Activated naive CD4-positive, alpha-beta T cell treated with anti-CD3 and anti-CD28 coated beads, Interleukin-2, amount 10 ng/mL, durations not matched to agents 7 days and 5 days (primary cell): ENCODE data around the gene GNAI2.
"Not testable (repeated sequence)": the region's sequence is repeated elsewhere in the genome, so short reads cannot be mapped to it uniquely, and the experiment has no call there.

ENCODE experiments used
- CTCF ChIA-PET: fragments of 350-600 bp; sonication (Branson Sonifier 250); formaldehyde crosslinking; loops from one replicate; lab custom pipeline; 2021; ENCODE audit warnings: antibody characterized with exemption; lab: Charles Lee
- DNase-seq: peaks from one replicate; pipeline ENCODE4 v3.0.0-alpha.2; 2020
- H3K27ac Mint-ChIP-seq: one replicate; pipeline ENCODE4 v1.8.0; 2021; ENCODE audit warnings: mild to moderate bottlenecking, moderate library complexity, mixed read lengths
- H3K27me3 Mint-ChIP-seq: one replicate; pipeline ENCODE4 v1.8.0; 2021; ENCODE audit warnings: mild to moderate bottlenecking, mixed read lengths
- H3K36me3 Mint-ChIP-seq: one replicate; pipeline ENCODE4 v1.8.0; 2021; ENCODE audit warnings: mixed read lengths
- H3K4me1 Mint-ChIP-seq: one replicate; pipeline ENCODE4 v1.8.0; 2021; ENCODE audit warnings: mixed read lengths
- H3K4me3 Mint-ChIP-seq: one replicate; pipeline ENCODE4 v1.8.0; 2021; ENCODE audit warnings: mild to moderate bottlenecking, moderate library complexity, mixed read lengths
- H3K9me3 Mint-ChIP-seq: one replicate; pipeline ENCODE4 v1.8.0; 2021; ENCODE audit warnings: mixed read lengths

Gene GNAI2

GRCh38 chr3:50261505-50261904 is 25.5 kb downstream of the GNAI2 start:
- CTCF ChIA-PET = interaction anchor here (0.7 to 1.3 kb wide), 2 partner anchors 15 to 67 kb away, joined by 3 to 4 read pairs; no protein-coding TSS in a partner anchor
- Mint-ChIP-seq H3K36me3 (peaks cover 23% of the 10 kb centered on the region), H3K4me3 (no peak overlapping the region), H3K9me3 (no peaks in the 10 kb centered on the region), H3K4me1 (peaks cover 10% of the 10 kb centered on the region), H3K27ac (no peak overlapping the region), H3K27me3 (peaks cover 26% of the 10 kb centered on the region)
- no peak for DNase-seq

GRCh38 chr3:50262200-50262599 is 26.2 kb downstream of the GNAI2 start:
- H3K9me3 Mint-ChIP-seq, H3K27ac Mint-ChIP-seq, DNase-seq, H3K4me3 Mint-ChIP-seq, H3K4me1 Mint-ChIP-seq: not testable (repeated sequence)
- H3K27me3 Mint-ChIP-seq = peaks cover 33% of the 10 kb centered on the region
- peaks cover 16% of the 10 kb centered on the region for H3K36me3 Mint-ChIP-seq
- CTCF ChIA-PET = interaction anchor here (0.9 to 1.3 kb wide), 2 partner anchors 12 to 16 kb away, joined by 4 to 5 read pairs; no protein-coding TSS in a partner anchor

DNA sequence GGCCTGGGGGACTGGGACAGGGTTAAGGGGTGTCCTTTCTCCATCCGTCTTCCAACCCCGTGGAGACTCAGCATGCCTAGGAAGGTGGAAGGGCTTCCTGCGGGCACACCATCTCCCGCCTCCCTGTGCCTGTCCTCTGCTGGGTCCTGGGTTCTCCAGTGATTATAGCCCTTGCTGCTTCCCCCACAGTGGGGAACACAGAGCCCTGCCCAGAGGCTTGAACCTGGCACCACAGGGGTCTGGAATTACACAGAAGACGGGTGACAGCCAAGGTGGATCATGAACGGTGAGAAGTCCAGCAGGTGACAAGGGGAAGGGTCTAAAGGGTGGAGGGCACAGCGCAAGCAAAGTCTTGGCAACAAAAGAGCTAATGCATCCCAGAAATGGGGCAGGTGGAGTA is 26.8 kb downstream of the GNAI2 start:
- DNase-seq = no peak
- CTCF ChIA-PET = interaction anchor here (0.8 to 0.9 kb wide), 3 partner anchors 12 to 68 kb away, joined by 5 to 7 read pairs (median 5); no protein-coding TSS in a partner anchor
- Mint-ChIP-seq H3K4me3 (no peak overlapping the region), H3K27me3 (peaks cover 39% of the 10 kb centered on the region), H3K9me3 (no peaks in the 10 kb centered on the region), H3K4me1 (peaks cover 10% of the 10 kb centered on the region), H3K27ac (no peak overlapping the region), H3K36me3 (peaks cover 11% of the 10 kb centered on the region)

DNA sequence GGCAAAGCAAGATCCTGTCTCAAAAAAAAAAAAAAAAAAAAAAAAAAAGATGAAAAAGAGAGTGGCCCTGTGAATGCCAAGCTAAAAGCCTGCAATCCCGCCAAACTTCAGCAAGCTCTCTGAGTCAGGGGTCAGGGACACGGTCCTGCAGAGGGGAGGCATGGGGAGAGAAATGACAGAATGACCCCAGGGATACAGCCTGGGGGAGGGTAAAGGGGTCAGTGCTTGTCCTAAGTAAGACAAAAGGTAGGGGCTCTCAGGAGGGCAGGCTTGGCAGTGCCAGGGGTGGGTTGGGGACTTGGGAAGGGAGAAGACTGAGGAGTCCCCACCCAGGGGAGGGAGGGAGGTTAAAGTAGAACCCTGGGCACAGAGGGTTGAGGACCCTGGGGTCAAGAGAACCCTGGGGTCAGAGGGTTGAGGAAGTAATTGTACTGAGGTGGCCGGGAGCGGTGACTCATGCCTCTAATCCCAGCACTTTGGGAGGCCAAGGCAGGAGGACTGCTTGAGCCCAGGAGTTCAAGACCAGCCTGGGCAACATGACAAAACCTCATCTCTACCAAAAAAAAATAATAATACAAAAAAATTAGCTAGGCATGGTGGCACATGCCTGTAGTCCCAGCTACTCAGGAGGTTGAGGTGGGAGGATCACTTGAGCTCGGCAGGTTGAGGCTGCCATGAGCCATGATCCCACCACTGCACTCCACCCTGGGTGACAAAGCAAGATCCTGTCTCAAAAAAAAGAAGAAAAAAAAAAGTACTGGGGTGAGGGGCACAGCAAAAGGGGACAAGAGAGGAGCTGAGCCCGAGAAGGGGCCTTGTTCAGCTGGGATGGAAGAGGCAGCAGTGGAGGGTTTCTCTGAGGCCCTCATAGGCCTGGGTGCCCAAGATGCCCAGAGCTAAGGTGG is 27.7 kb downstream of the GNAI2 start:
- H3K9me3 Mint-ChIP-seq = no peaks in the 10 kb centered on the region
- CTCF ChIA-PET = interaction anchor here (0.6 to 1.7 kb wide), 4 partner anchors 15 to 69 kb away, joined by 3 to 7 read pairs (median 4); partner anchors contain the start of gene GNAI2
- peaks cover 10% of the 10 kb centered on the region for H3K4me1 Mint-ChIP-seq
- H3K27me3 Mint-ChIP-seq = peaks cover 48% of the 10 kb centered on the region
- no peak for DNase-seq
- no peak overlapping the region for H3K4me3 Mint-ChIP-seq
- peaks cover 3% of the 10 kb centered on the region for H3K36me3 Mint-ChIP-seq
- peak overlapping the region; percentile 28 for H3K27ac Mint-ChIP-seq

DNA sequence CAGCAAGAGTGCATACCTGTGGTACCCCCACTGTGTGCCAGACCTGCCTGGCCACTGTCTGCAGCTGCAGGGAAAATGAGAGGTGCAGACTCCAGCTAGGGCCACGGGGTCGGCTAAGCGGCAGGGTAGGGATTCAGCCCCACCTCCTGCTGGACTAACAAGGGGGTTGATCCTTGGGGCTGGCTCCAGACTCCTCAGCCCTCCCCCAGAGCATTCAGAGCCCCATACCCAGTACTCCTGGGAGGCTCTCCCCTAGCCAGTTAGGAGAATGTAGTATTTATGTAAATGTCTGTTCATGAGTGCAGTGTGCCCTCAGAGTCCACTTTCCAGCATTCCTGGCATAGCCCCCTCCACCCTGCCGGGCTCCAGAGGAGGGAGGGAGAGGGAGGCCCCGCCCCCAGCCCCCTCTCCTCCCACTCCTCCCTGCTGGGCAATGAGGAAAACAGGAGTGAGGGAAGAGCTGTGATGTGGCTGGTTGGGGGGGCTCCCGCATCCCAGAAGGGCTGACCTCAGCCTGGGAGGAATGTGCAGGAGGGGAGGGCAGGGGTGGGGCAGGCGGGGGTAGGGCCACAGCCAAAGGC is 28.5 kb downstream of the GNAI2 start:
- CTCF ChIA-PET = interaction anchor here (0.6 to 1.7 kb wide), 4 partner anchors 10 to 36 kb away, joined by 3 to 5 read pairs (median 4); partner anchors contain the start of gene GNAI2
- Mint-ChIP-seq H3K27me3 (peaks cover 54% of the 10 kb centered on the region), H3K36me3 (no peaks in the 10 kb centered on the region), H3K27ac (peak overlapping the region; percentile 28), H3K4me3 (no peak overlapping the region), H3K9me3 (no peaks in the 10 kb centered on the region), H3K4me1 (peaks cover 7% of the 10 kb centered on the region)
- no peak for DNase-seq

- Mint-ChIP-seq H3K36me3 (no peaks in the 10 kb centered on the region), H3K27me3 (peaks cover 59% of the 10 kb centered on the region), H3K4me1 (peaks cover 3% of the 10 kb centered on the region), H3K27ac (no peak overlapping the region), H3K4me3 (no peak overlapping the region), H3K9me3 (no peaks in the 10 kb centered on the region)
- no peak for DNase-seq
- CTCF ChIA-PET = interaction anchor here (0.6 to 1.7 kb wide), 2 partner anchors 10 to 30 kb away, joined by 3 to 4 read pairs; partner anchors contain the start of gene GNAI2
Measured at GRCh38 chr3:50264964-50265485, 29.0 kb downstream of the GNAI2 start.

DNA sequence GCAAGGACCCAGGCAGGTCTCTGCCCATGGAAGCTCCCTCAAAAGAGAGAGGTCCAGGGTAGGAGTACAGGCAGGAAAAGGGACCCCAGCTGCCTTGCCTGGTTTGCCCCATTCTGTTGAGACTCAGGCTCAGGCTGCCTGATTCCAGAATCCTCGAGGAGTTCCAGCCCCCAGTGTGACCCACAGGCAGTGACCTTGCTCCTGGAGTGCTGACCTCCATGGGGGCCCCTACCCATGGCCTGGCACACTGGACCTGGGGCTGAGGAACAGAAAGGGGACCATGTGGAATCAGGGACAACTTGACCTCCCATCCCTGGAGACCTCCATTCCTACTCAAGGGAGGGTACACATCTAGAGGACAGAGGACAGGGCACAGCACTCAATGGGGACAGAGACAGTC is 29.6 kb downstream of the GNAI2 start:
- peaks cover 63% of the 10 kb centered on the region for H3K27me3 Mint-ChIP-seq
- H3K27ac Mint-ChIP-seq = no peak overlapping the region
- no peak overlapping the region for H3K4me3 Mint-ChIP-seq
- peaks cover under 1% of the 10 kb centered on the region for H3K4me1 Mint-ChIP-seq
- CTCF ChIA-PET = no interaction called here
- no peaks in the 10 kb centered on the region for H3K9me3 Mint-ChIP-seq
- H3K36me3 Mint-ChIP-seq = no peaks in the 10 kb centered on the region
- no peak for DNase-seq

- Mint-ChIP-seq H3K27me3 (peaks cover 66% of the 10 kb centered on the region), H3K9me3 (no peaks in the 10 kb centered on the region), H3K36me3 (no peaks in the 10 kb centered on the region), H3K4me3 (no peak overlapping the region), H3K4me1 (no peaks in the 10 kb centered on the region), H3K27ac (no peak overlapping the region)
- CTCF ChIA-PET = no interaction called here
- no peak for DNase-seq
Measured at GRCh38 chr3:50266017-50266416, 30.0 kb downstream of the GNAI2 start.

- Mint-ChIP-seq H3K4me3 (no peak overlapping the region), H3K4me1 (peaks cover under 1% of the 10 kb centered on the region), H3K27ac (no peak overlapping the region), H3K9me3 (no peaks in the 10 kb centered on the region), H3K27me3 (peaks cover 74% of the 10 kb centered on the region), H3K36me3 (no peaks in the 10 kb centered on the region)
- no peak for DNase-seq
- CTCF ChIA-PET = interaction anchor here (1.0 to 1.9 kb wide), 4 partner anchors 9 to 41 kb away, joined by 3 to 8 read pairs (median 3); no protein-coding TSS in a partner anchor
Measured at GRCh38 chr3:50266836-50267235, 30.8 kb downstream of the GNAI2 start.

GRCh38 chr3:50267280-50267913 is 31.4 kb downstream of the GNAI2 start:
- Mint-ChIP-seq H3K27ac (no peak overlapping the region), H3K27me3 (peaks cover 74% of the 10 kb centered on the region), H3K36me3 (no peaks in the 10 kb centered on the region), H3K4me1 (peaks cover 3% of the 10 kb centered on the region), H3K4me3 (no peak overlapping the region), H3K9me3 (no peaks in the 10 kb centered on the region)
- CTCF ChIA-PET = interaction anchor here (0.5 to 1.9 kb wide), 5 partner anchors 10 to 41 kb away, joined by 3 to 8 read pairs (median 3); no protein-coding TSS in a partner anchor
- no peak for DNase-seq

DNA sequence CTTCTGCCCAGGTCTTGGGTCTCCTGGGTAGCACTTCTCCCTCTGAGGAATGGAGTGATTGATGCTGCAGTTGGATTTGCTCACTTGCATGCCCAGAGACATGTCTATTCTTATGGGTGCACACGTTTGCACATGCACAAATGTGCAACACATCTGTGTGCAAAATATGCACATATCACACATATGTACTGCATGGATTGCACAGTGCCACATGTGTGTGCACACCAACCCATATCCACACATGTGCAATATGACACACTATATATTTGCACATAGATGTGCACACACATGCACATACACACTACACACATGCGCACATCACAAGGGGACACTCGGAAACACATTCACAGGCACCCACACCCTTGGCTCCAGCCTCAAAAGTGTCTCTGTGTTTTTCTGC is 32.3 kb downstream of the GNAI2 start:
- H3K27ac Mint-ChIP-seq = no peak overlapping the region

GRCh38 chr3:50268703-50269451 is 32.9 kb downstream of the GNAI2 start, which contains the start of gene SEMA3B:
Gene SEMA3B (plus strand): TSS chr3:50269147. CDS start chr3:50269241, 94 bp downstream.
- no peaks in the 10 kb centered on the region for H3K36me3 Mint-ChIP-seq
- H3K4me3 Mint-ChIP-seq = no peak within 1 kb of the TSS
- CTCF ChIA-PET = interaction anchor here (0.8 to 4.2 kb wide), 5 partner anchors 9 to 74 kb away, joined by 3 to 24 read pairs (median 4); no protein-coding TSS in a partner anchor
- H3K9me3 Mint-ChIP-seq = no peaks in the 10 kb centered on the region
- H3K27me3 Mint-ChIP-seq = peaks cover 84% of the 10 kb centered on the region
- DNase-seq = no peak
- H3K4me1 Mint-ChIP-seq = peaks cover 11% of the 10 kb centered on the region
- no peak within 1 kb of the TSS for H3K27ac Mint-ChIP-seq

More for the DNA sequence above, 32.3 kb downstream of the GNAI2 start:
- CTCF ChIA-PET = interaction anchor here (1.5 to 1.9 kb wide), 2 partner anchors 38 to 42 kb away, joined by 3 to 8 read pairs; no protein-coding TSS in a partner anchor
- peaks cover 78% of the 10 kb centered on the region for H3K27me3 Mint-ChIP-seq
- H3K36me3 Mint-ChIP-seq = no peaks in the 10 kb centered on the region
- no peak for DNase-seq
- no peak overlapping the region for H3K4me3 Mint-ChIP-seq
- H3K9me3 Mint-ChIP-seq = no peaks in the 10 kb centered on the region
- H3K4me1 Mint-ChIP-seq = peaks cover 9% of the 10 kb centered on the region

DNA sequence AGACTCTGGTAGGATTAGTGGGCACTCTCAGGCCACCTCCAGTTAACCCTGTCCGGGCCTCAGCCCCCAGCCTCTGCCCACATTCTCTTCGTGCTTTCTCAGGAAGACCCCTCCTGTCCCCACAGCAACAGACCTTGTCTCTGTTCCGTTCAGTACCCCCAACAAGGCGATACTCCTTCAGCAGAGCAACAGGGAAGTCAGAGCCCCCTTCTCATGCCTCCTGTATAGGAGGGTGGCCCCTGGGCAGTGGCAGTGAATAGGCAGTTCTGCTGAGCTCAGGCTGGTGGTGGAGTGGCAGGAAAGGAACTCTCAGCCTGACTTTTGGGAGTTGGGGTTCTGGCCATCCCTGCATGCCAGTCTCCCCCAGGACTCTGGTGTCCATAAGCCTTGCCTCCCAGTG is 33.5 kb downstream of the GNAI2 start:
- no peaks in the 10 kb centered on the region for H3K9me3 Mint-ChIP-seq
- CTCF ChIA-PET = interaction anchor here (0.8 to 4.2 kb wide), 4 partner anchors 12 to 75 kb away, joined by 4 to 24 read pairs (median 4); no protein-coding TSS in a partner anchor
- peaks cover 85% of the 10 kb centered on the region for H3K27me3 Mint-ChIP-seq
- H3K4me1 Mint-ChIP-seq = peaks cover 17% of the 10 kb centered on the region
- no peak overlapping the region for H3K27ac Mint-ChIP-seq
- H3K4me3 Mint-ChIP-seq = no peak overlapping the region
- H3K36me3 Mint-ChIP-seq = peaks cover 1% of the 10 kb centered on the region
- DNase-seq = no peak
